ENCODE measurements around the gene TBX19.

The TBX19 gene

GRCh38 chr1:168243636-168244212, 37.0 kb upstream of the TBX19 start:
- DNase-seq (ENCODE audit: low spot score): no peak
- in situ Hi-C loops (cut with MboI; ENCODE audit: low pct_unique_long_range_greater_than_20kb, low sequenced_read_pairs, unreplicated experiment): no loop called here
- TF ChIP-seq, protein P1, sequence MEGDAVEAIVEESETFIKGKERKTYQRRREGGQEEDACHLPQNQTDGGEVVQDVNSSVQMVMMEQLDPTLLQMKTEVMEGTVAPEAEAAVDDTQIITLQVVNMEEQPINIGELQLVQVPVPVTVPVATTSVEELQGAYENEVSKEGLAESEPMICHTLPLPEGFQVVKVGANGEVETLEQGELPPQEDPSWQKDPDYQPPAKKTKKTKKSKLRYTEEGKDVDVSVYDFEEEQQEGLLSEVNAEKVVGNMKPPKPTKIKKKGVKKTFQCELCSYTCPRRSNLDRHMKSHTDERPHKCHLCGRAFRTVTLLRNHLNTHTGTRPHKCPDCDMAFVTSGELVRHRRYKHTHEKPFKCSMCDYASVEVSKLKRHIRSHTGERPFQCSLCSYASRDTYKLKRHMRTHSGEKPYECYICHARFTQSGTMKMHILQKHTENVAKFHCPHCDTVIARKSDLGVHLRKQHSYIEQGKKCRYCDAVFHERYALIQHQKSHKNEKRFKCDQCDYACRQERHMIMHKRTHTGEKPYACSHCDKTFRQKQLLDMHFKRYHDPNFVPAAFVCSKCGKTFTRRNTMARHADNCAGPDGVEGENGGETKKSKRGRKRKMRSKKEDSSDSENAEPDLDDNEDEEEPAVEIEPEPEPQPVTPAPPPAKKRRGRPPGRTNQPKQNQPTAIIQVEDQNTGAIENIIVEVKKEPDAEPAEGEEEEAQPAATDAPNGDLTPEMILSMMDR (IDR thresholded peaks at IDR 0.05; ENCODE audit: extremely low read depth, insufficient read depth, missing control alignments): no peak

DNA sequence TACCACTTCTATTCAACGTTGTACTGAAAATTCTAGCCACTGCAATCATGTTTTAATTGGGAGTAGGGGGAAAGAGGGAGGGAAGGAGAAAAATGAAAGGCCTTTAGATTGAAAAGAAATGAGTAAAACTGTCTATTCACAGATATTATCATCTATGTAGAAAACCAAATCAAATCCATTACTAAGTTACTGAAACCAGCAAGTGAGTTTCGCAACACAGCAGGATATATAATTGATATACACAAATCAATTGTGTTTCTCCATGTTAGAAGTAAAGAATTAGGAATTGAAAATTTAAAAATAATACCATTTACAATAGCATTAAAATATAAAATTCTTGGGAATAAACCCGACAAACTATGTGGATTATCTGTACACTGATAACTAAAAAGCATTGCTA, 35.6 kb upstream of the TBX19 start:
- in situ Hi-C loops (cut with MboI; ENCODE audit: low pct_unique_long_range_greater_than_20kb, low sequenced_read_pairs, unreplicated experiment): no loop called here
- DNase-seq (ENCODE audit: low spot score): no peak
- TF ChIP-seq, protein P1 (IDR thresholded peaks at IDR 0.05; ENCODE audit: extremely low read depth, insufficient read depth, missing control alignments): no peak

- DNase-seq (ENCODE audit: low spot score): no peak
- TF ChIP-seq, protein P1 (IDR thresholded peaks at IDR 0.05; ENCODE audit: extremely low read depth, insufficient read depth, missing control alignments): no peak
- in situ Hi-C loops (cut with MboI; ENCODE audit: low pct_unique_long_range_greater_than_20kb, low sequenced_read_pairs, unreplicated experiment): no loop called here
These were observed 34.2 kb upstream of the TBX19 start for GRCh38 chr1:168246506-168246905.

- no peak for DNase-seq (ENCODE audit: low spot score)
- TF ChIP-seq, protein P1 (IDR thresholded peaks at IDR 0.05; ENCODE audit: extremely low read depth, insufficient read depth, missing control alignments): no peak
- in situ Hi-C loops (cut with MboI; ENCODE audit: low pct_unique_long_range_greater_than_20kb, low sequenced_read_pairs, unreplicated experiment): no loop called here
These were observed 28.4 kb upstream of the TBX19 start for GRCh38 chr1:168252204-168252733.

DNA sequence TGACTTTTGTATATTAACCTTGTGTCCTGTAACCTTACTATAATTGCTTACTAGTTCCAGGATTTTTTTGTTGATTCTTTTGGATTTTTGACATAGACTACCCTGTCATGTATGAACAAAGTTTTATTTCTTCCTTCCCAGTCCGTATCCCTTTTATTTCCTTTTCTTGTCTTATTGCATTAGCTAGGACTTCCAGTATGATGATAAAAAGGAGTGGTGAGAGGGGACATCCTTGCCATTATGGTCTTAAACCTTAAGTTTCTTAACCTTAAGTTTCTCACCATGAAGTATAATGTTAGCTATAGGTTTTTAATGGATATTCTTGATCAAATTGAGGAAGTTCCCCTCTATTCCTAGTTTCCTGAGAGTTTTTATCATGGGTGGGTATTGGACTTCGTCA, 24.5 kb upstream of the TBX19 start:
- in situ Hi-C loops (cut with MboI; ENCODE audit: low pct_unique_long_range_greater_than_20kb, low sequenced_read_pairs, unreplicated experiment): no loop called here
- TF ChIP-seq, protein P1 (IDR thresholded peaks at IDR 0.05; ENCODE audit: extremely low read depth, insufficient read depth, missing control alignments): no peak
- DNase-seq (ENCODE audit: low spot score): no peak

DNA sequence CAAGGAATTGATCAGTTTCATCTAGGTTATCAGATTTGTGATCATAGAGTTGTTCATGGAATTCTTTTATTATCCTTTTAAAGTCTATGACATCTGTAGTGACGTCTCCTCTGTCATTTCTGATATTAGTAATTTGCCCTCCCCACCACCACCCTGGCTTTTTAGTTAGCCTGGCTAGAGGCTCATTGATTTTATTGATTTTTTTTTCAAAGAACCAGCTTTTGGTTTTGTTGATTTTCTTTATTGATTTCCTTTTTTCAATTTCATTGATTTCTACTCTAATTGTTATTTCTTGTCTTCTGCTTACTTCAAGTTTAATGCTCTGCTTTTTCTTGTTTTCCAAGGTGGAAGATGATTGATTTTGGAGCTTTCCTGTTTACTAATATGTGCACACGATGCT, 23.3 kb upstream of the TBX19 start:
- DNase-seq (ENCODE audit: low spot score): no peak
- in situ Hi-C loops (cut with MboI; ENCODE audit: low pct_unique_long_range_greater_than_20kb, low sequenced_read_pairs, unreplicated experiment): no loop called here
- TF ChIP-seq, protein P1 (IDR thresholded peaks at IDR 0.05; ENCODE audit: extremely low read depth, insufficient read depth, missing control alignments): no peak

Data from GM13977 (cell line).